Liver (tissue), 9 donors: Measurements from ENCODE around the gene COL6A3. TPM values are rescaled to one million over a fixed set of nuclear protein-coding genes. Genes with fewer than 3 reads are reported as not detected.

Experiments
- DNase-seq: peaks from one replicate; pipeline ENCODE4 v3.0.0-alpha.2; 2017; ENCODE audit warnings: low spot score
- H3K27ac ChIP-seq, 2 donors: one replicate each; pipeline ENCODE4 v1.7.0; 2013; ENCODE audit warnings: inconsistent platforms in 2 of 2, low read length in 2 of 2, control low read depth in 1 of 2, low read depth in 1 of 2, mild to moderate bottlenecking in 1 of 2
- H3K27me3 ChIP-seq, 4 donors: one replicate each; pipeline versions ENCODE4 v1.6.1 to v1.7.0; 2013; ENCODE audit warnings: low read length in 3 of 4, inconsistent platforms in 1 of 4, mild to moderate bottlenecking in 1 of 4, moderate library complexity in 1 of 4; ENCODE audit not compliant: control insufficient read depth in 4 of 4, insufficient read depth in 4 of 4
- H3K36me3 ChIP-seq, 4 donors: one replicate each; pipeline versions ENCODE4 v1.6.1 to v1.7.0; 2013; ENCODE audit warnings: low read length in 3 of 4, mild to moderate bottlenecking in 3 of 4, low read depth in 1 of 4, moderate library complexity in 1 of 4; ENCODE audit not compliant: control insufficient read depth in 4 of 4, insufficient read depth in 3 of 4
- H3K4me1 ChIP-seq, 4 donors: one replicate each; pipeline versions ENCODE4 v1.6.1 to v1.7.0; 2013; ENCODE audit warnings: low read length in 3 of 4, mild to moderate bottlenecking in 3 of 4, moderate library complexity in 1 of 4; ENCODE audit not compliant: control insufficient read depth in 4 of 4, insufficient read depth in 4 of 4
- H3K4me3 ChIP-seq, 3 donors: one replicate each; pipeline versions ENCODE4 v1.6.1 to v1.7.0; 2013; ENCODE audit warnings: low read length in 3 of 3, control low read depth in 1 of 3, low read depth in 1 of 3, mild to moderate bottlenecking in 1 of 3
- H3K9ac ChIP-seq, 2 donors: one replicate each; pipeline ENCODE4 v1.7.0; 2013; ENCODE audit warnings: low read length in 2 of 2, mild to moderate bottlenecking in 2 of 2, moderate library complexity in 2 of 2, control low read depth in 1 of 2, low read depth in 1 of 2
- H3K9me3 ChIP-seq, 4 donors: one replicate each; pipeline versions ENCODE4 v1.6.1 to v1.7.0; 2013; ENCODE audit warnings: low read length in 3 of 4; ENCODE audit not compliant: control insufficient read depth in 4 of 4
- EGR1 ChIP-seq, 2 donors: IDR thresholded peaks; 2 replicates each; pipeline ENCODE4 v1.6.1; 2016 to 2018; ENCODE audit warnings: antibody characterized with exemption in 2 of 2, low read depth in 2 of 2
- FOXA1 ChIP-seq: IDR thresholded peaks from 2 replicates; pipeline ENCODE4 v1.6.1; 2016; ENCODE audit warnings: antibody characterized with exemption
- FOXA2 ChIP-seq: IDR thresholded peaks from 2 replicates; pipeline ENCODE4 v1.6.1; 2016; ENCODE audit warnings: antibody characterized with exemption
- GABPA ChIP-seq, 2 donors: IDR thresholded peaks in 1 of 2; conservative IDR thresholded peaks in 1 of 2; 2 replicates each; pipeline ENCODE4 v1.6.1; 2016; ENCODE audit warnings: antibody characterized with exemption in 2 of 2, mild to moderate bottlenecking in 1 of 2, moderate library complexity in 1 of 2
- HNF4A ChIP-seq, 2 donors: conservative IDR thresholded peaks; 2 replicates each; pipeline ENCODE4 v1.6.1; 2016; ENCODE audit warnings: antibody characterized with exemption in 2 of 2, mild to moderate bottlenecking in 2 of 2
- HNF4G ChIP-seq: IDR thresholded peaks from 2 replicates; pipeline ENCODE4 v1.6.1; 2016; ENCODE audit warnings: antibody characterized with exemption
- JUND ChIP-seq, 2 donors: IDR thresholded peaks; 2 replicates each; pipeline ENCODE4 v1.6.1; 2016; ENCODE audit warnings: antibody characterized with exemption in 2 of 2
- NR2F2 ChIP-seq: IDR thresholded peaks from 2 replicates; pipeline ENCODE4 v1.6.1; 2016; ENCODE audit warnings: antibody characterized with exemption
- RAD21 ChIP-seq, 2 donors: IDR thresholded peaks; 2 replicates each; pipeline ENCODE4 v1.6.1; 2016; ENCODE audit warnings: antibody characterized with exemption in 2 of 2, mild to moderate bottlenecking in 2 of 2
- RXRA ChIP-seq, 2 donors: IDR thresholded peaks; 2 replicates each; pipeline ENCODE4 v1.6.1; 2017 to 2018; ENCODE audit warnings: antibody characterized with exemption in 2 of 2, mild to moderate bottlenecking in 1 of 2
- SP1 ChIP-seq: IDR thresholded peaks from 2 replicates; pipeline ENCODE4 v1.6.1; 2018; ENCODE audit warnings: antibody characterized with exemption, mild to moderate bottlenecking
- TAF1 ChIP-seq: conservative IDR thresholded peaks from 2 replicates; pipeline ENCODE4 v1.6.1; 2016; ENCODE audit warnings: antibody characterized with exemption, mild to moderate bottlenecking
- YY1 ChIP-seq: IDR thresholded peaks from 2 replicates; pipeline ENCODE4 v1.6.1; 2016; ENCODE audit warnings: antibody characterized with exemption, mild to moderate bottlenecking
- WGBS: extraction: QIAGEN DNeasy Blood & Tissue Kit; methylation state at CpG from one replicate; pipeline ENCODE4 v1.1.7; 2013; 5-methylcytosine and 5-hydroxymethylcytosine counted together
- polyA plus RNA-seq, 2 donors: library from polyadenylated mRNA; stranded (reverse) in 1 of 2; unstranded in 1 of 2; fragments of 200-250 nt in 1 of 2; fragments of >200 nt in 1 of 2; fragmentation: Nextera tagmentation in 1 of 2; extraction: Ambion mirVana in 1 of 2; gene quantifications; one replicate each; pipeline versions ENCODE4 v1.2.1 to v1.2.3, GENCODE V29; 2013 to 2015
- total RNA-seq, 2 donors: library from RNA; depleted of rRNA; stranded (reverse); fragments of >200 nt; gene quantifications; one replicate each; pipeline ENCODE4 v1.2.3, GENCODE V29; 2014
- TF ChIP-seq, protein P1 (sequence below): IDR thresholded peaks from 2 replicates; pipeline ENCODE4 v1.6.1; 2016; ENCODE audit warnings: antibody characterized with exemption
- TF ChIP-seq, protein P2 (sequence below): IDR thresholded peaks from 2 replicates; pipeline ENCODE4 v1.6.1; 2016; ENCODE audit warnings: antibody characterized with exemption, mild to moderate bottlenecking
- TF ChIP-seq, protein P3 (sequence below): IDR thresholded peaks from 2 replicates; pipeline ENCODE4 v1.6.1; 2016; ENCODE audit warnings: antibody characterized with exemption
- TF ChIP-seq, protein P4 (sequence below): IDR thresholded peaks from 2 replicates; pipeline ENCODE4 v1.6.1; 2016; ENCODE audit warnings: antibody characterized with exemption
- TF ChIP-seq, protein P5 (sequence below): fragments of 150-350 bp; IDR thresholded peaks from 2 replicates; pipeline ENCODE4 v1.5.1; 2017; ENCODE audit warnings: improper control_type of control experiment, low read depth, low read length; ENCODE audit not compliant: missing input control
- donor health status: healthy.
- donor health status: healthy.
- donor health status: healthy.
- donor health status: healthy.
- donor health status: healthy.

The COL6A3 gene
- total and polyA plus RNA-seq, 4 donors, result 1.7 to 28.7 (median 17.5) TPM

DNA sequence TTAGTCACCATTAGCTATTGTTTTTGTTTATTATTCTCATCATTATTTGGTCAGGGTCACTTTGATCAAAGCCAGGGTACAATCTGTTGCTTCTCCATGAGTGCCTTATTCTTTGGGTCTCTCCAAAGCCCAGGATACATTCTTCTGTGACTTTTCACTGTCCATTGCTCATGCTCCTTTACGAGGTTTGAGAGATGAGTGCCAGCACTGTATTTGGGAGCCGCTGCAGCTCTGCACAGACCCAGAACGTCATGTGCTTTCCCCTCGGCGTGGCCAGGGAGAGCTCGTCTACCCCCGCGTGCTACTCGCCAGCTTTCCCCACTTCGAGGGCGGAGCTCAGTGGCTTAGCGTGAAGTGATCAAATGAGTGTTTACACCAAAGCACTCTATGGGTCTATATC is 123.7 kb downstream of the COL6A3 start:
- Histone ChIP-seq H3K27ac (peak overlapping the region in 1 of 2 donors; percentile 43), H3K36me3 (no peaks in the 10 kb centered on the region), H3K9me3 (peaks cover 0 to 2% (median 0%) of the 10 kb centered on the region in 4 donors), H3K9ac (no peak overlapping the region), H3K27me3 (peaks cover 0 to 3% (median 1%) of the 10 kb centered on the region in 4 donors), H3K4me3 (no peak overlapping the region), H3K4me1 (peaks cover 0 to 8% (median 5%) of the 10 kb centered on the region in 4 donors)
- TF ChIP-seq FOXA1, result no peak
- TF ChIP-seq, protein P1, sequence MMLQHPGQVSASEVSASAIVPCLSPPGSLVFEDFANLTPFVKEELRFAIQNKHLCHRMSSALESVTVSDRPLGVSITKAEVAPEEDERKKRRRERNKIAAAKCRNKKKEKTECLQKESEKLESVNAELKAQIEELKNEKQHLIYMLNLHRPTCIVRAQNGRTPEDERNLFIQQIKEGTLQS, result no peak
- TF ChIP-seq TAF1, result no peak
- TF ChIP-seq, protein P2, sequence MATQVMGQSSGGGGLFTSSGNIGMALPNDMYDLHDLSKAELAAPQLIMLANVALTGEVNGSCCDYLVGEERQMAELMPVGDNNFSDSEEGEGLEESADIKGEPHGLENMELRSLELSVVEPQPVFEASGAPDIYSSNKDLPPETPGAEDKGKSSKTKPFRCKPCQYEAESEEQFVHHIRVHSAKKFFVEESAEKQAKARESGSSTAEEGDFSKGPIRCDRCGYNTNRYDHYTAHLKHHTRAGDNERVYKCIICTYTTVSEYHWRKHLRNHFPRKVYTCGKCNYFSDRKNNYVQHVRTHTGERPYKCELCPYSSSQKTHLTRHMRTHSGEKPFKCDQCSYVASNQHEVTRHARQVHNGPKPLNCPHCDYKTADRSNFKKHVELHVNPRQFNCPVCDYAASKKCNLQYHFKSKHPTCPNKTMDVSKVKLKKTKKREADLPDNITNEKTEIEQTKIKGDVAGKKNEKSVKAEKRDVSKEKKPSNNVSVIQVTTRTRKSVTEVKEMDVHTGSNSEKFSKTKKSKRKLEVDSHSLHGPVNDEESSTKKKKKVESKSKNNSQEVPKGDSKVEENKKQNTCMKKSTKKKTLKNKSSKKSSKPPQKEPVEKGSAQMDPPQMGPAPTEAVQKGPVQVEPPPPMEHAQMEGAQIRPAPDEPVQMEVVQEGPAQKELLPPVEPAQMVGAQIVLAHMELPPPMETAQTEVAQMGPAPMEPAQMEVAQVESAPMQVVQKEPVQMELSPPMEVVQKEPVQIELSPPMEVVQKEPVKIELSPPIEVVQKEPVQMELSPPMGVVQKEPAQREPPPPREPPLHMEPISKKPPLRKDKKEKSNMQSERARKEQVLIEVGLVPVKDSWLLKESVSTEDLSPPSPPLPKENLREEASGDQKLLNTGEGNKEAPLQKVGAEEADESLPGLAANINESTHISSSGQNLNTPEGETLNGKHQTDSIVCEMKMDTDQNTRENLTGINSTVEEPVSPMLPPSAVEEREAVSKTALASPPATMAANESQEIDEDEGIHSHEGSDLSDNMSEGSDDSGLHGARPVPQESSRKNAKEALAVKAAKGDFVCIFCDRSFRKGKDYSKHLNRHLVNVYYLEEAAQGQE, result no peak
- TF ChIP-seq, protein P3, sequence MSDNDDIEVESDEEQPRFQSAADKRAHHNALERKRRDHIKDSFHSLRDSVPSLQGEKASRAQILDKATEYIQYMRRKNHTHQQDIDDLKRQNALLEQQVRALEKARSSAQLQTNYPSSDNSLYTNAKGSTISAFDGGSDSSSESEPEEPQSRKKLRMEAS, result no peak
- no peak for TF ChIP-seq JUND (IDR thresholded peaks at IDR 0.05)
- TF ChIP-seq RXRA (IDR thresholded peaks at IDR 0.05), result no peak
- TF ChIP-seq, protein P4, sequence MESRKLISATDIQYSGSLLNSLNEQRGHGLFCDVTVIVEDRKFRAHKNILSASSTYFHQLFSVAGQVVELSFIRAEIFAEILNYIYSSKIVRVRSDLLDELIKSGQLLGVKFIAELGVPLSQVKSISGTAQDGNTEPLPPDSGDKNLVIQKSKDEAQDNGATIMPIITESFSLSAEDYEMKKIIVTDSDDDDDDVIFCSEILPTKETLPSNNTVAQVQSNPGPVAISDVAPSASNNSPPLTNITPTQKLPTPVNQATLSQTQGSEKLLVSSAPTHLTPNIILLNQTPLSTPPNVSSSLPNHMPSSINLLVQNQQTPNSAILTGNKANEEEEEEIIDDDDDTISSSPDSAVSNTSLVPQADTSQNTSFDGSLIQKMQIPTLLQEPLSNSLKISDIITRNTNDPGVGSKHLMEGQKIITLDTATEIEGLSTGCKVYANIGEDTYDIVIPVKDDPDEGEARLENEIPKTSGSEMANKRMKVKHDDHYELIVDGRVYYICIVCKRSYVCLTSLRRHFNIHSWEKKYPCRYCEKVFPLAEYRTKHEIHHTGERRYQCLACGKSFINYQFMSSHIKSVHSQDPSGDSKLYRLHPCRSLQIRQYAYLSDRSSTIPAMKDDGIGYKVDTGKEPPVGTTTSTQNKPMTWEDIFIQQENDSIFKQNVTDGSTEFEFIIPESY, result no peak
- TF ChIP-seq YY1, result no peak
- TF ChIP-seq RAD21 (IDR thresholded peaks at IDR 0.05), result no peak
- 68% methylated on average over 12 of the region's 12 CpGs for WGBS
- DNase-seq, result no peak

DNA sequence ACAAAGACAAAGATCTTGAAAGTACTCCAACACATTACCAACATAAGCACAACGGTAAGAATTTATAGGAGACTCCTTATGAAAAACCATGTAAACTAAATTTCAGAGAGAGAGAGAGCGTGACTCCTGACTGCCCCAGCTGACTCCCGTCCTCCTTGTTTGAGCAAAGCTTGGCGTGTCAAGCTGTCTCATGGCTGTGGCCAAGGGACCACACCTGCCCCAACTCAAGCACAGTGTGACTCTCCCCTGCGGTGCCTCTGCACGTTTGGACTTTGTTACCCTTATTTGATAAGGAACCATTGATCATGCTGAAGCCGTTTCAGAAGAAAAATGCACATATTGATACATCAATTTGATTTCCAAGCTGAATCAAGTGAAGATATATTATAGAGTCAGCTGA is 124.8 kb downstream of the COL6A3 start:
- H3K9ac ChIP-seq, result no peak overlapping the region
- peaks cover 0 to 3% (median 1%) of the 10 kb centered on the region in 4 donors for H3K27me3 ChIP-seq
- no peaks in the 10 kb centered on the region for H3K36me3 ChIP-seq
- no peak overlapping the region for H3K27ac ChIP-seq
- TF ChIP-seq, protein P1, result no peak
- TF ChIP-seq HNF4G, result no peak
- H3K4me3 ChIP-seq, result no peak overlapping the region
- no peak for DNase-seq
- 64% methylated on average over 7 of the region's 7 CpGs for WGBS
- peaks cover 0 to 8% (median 5%) of the 10 kb centered on the region in 4 donors for H3K4me1 ChIP-seq
- H3K9me3 ChIP-seq, result peaks cover 0 to 2% (median 0%) of the 10 kb centered on the region in 4 donors

DNA sequence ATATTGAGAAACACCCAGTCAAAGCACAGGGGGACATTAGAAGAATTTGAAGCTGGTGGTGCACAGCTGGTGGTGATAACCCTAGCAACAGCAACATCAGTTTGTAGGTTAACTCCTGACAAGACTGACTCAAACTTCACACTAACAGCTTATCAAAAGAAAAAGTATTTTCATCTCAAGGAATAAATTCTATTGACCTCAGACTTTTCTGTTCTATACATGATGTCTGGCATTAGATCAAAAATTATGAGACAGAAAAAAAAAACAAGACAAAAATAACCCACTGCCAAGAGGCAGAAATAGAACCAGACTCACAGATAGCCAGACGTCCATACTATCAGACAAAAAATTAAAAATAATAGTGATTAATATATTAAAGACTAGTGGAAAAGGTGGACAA is 126.1 kb downstream of the COL6A3 start:
- no peak overlapping the region for H3K4me3 ChIP-seq
- H3K27me3 ChIP-seq, result peaks cover 0 to 4% (median 2%) of the 10 kb centered on the region in 4 donors
- no peak overlapping the region for H3K27ac ChIP-seq
- H3K9ac ChIP-seq, result no peak overlapping the region
- DNase-seq, result no peak
- 68% methylated on average over 1 of the region's 1 CpG for WGBS
- H3K36me3 ChIP-seq, result no peaks in the 10 kb centered on the region
- H3K9me3 ChIP-seq, result no peaks in the 10 kb centered on the region
- H3K4me1 ChIP-seq, result peaks cover 0 to 8% (median 5%) of the 10 kb centered on the region in 4 donors
- TF ChIP-seq NR2F2 (no peak), HNF4A (conservative IDR thresholded peaks at IDR 0.05) (no peak), GABPA (IDR thresholded peaks at IDR 0.05 in 1 of 2, conservative IDR thresholded peaks at IDR 0.05 in 1 of 2) (no peak), FOXA2 (no peak), SP1 (no peak), TAF1 (no peak), HNF4G (no peak), EGR1 (IDR thresholded peaks at IDR 0.05; ENCODE audit: low read depth in 2 of 2) (no peak)
- TF ChIP-seq, protein P5, sequence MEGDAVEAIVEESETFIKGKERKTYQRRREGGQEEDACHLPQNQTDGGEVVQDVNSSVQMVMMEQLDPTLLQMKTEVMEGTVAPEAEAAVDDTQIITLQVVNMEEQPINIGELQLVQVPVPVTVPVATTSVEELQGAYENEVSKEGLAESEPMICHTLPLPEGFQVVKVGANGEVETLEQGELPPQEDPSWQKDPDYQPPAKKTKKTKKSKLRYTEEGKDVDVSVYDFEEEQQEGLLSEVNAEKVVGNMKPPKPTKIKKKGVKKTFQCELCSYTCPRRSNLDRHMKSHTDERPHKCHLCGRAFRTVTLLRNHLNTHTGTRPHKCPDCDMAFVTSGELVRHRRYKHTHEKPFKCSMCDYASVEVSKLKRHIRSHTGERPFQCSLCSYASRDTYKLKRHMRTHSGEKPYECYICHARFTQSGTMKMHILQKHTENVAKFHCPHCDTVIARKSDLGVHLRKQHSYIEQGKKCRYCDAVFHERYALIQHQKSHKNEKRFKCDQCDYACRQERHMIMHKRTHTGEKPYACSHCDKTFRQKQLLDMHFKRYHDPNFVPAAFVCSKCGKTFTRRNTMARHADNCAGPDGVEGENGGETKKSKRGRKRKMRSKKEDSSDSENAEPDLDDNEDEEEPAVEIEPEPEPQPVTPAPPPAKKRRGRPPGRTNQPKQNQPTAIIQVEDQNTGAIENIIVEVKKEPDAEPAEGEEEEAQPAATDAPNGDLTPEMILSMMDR, result no peak
- TF ChIP-seq, protein P4, result no peak
- TF ChIP-seq, protein P1, result no peak
